ENCODE data around the gene NENF. TPM values are rescaled to one million over a fixed set of nuclear protein-coding genes. Genes with fewer than 3 reads are reported as not detected.

The NENF gene
- total RNA-seq, 2 experiments from 2014 or later: 21.2 to 22.4 TPM

DNA sequence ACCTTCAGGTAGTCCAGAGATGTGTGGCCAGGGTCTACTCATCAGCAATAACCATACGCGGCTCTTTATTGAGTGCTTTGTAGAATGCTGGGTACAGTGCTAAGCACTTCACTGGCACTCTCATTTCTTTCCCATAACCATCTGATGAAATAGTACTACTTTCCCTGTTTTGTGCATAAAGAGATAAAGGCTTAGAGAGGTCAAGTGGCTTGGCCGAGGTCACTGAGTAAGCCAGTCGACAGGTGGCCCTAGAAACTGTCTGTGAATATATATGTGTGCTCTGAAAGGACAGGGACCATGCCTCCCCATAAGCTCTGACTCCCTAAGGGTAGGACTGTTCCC is 52.8 kb downstream of the NENF start:
- ChIA-PET POLR2A (no interaction called here), CTCF (no interaction called here)
- Mint-ChIP-seq H3K36me3 (ENCODE audit: low read depth) (no peaks in the 10 kb centered on the region), H3K9me3 (no peaks in the 10 kb centered on the region), H3K27me3 (peaks cover 6% of the 10 kb centered on the region), H3K4me3 (no peak overlapping the region), H3K27ac (no peak overlapping the region), H3K4me1 (ENCODE audit: low read depth) (no peaks in the 10 kb centered on the region)
- Histone ChIP-seq H3K36me3 (ENCODE audit: insufficient read depth, low read length) (no peaks in the 10 kb centered on the region), H3K27me3 (ENCODE audit: control insufficient read depth in 1 of 2, insufficient read depth in 2 of 2, low read length in 2 of 2) (no peaks in the 10 kb centered on the region), H3K4me3 (ENCODE audit: low read length) (no peak overlapping the region), H3K9me3 (ENCODE audit: control insufficient read depth in 1 of 2, insufficient read depth in 1 of 2, low read length in 2 of 2) (no peaks in the 10 kb centered on the region), H3K27ac (ENCODE audit: low read depth in 1 of 2, low read length in 2 of 2) (no peak overlapping the region), H3K4me1 (ENCODE audit: insufficient read depth, low read length) (no peaks in the 10 kb centered on the region)
- TF ChIP-seq, protein P1, sequence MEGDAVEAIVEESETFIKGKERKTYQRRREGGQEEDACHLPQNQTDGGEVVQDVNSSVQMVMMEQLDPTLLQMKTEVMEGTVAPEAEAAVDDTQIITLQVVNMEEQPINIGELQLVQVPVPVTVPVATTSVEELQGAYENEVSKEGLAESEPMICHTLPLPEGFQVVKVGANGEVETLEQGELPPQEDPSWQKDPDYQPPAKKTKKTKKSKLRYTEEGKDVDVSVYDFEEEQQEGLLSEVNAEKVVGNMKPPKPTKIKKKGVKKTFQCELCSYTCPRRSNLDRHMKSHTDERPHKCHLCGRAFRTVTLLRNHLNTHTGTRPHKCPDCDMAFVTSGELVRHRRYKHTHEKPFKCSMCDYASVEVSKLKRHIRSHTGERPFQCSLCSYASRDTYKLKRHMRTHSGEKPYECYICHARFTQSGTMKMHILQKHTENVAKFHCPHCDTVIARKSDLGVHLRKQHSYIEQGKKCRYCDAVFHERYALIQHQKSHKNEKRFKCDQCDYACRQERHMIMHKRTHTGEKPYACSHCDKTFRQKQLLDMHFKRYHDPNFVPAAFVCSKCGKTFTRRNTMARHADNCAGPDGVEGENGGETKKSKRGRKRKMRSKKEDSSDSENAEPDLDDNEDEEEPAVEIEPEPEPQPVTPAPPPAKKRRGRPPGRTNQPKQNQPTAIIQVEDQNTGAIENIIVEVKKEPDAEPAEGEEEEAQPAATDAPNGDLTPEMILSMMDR (IDR thresholded peaks at IDR 0.05): no peak
- no peak for DNase-seq
- no peak for ATAC-seq (ENCODE audit: poor library complexity)
- intact Hi-C loops (cut with DNase I, micrococcal nuclease): no loop called here

DNA sequence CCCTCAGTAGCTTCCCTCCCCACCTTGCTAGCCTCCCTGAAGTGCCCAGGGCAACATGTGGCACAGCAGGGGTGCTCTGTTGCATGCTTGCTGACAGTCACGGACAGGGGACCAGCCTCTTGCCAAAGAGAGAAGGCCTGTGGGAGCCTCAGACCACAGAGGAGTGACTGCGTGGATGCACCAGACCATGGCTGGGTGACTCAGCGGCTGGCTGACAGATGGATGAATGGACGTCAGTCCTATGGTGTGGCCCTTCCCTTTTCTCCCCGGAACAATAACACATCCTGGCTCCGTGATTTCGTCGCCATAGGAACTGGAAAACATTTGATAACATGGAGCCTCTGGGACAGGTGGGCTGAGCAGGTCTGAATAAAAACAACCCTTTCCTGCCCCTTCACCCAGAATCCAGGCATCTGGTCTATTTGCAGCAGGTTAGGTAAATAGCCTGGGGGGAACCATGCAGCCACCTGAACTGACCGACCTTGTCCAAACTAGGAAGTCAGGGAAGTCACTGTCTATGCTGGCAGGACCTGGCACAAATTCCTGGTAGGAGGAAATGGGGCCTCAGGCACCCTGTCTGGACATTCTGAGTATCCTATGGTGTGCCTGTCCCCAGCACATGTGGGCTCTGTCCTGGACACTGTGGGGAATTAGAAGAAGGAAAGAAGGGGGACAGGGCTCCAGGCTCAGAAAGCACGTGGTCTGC is 53.3 kb downstream of the NENF start:
- CTCF ChIA-PET: no interaction called here

DNA sequence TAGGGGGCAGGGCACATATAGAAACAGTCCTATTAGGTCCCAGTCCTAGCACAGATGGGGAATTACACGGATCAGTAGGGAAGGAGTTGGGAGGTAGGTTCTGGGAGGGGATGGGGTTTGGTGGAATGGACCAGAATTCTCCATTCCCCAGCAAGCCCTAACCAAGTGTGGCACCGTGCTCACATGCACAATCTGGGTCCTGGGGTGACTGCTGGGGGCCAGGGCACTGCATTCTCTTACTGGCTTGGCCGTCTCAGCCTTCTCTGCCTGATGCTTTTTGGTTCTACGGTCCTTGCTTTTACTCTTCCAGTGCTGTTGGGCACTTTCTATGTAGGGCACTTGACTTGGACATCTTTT is 53.9 kb downstream of the NENF start:
- no peak for DNase-seq
- no peak overlapping the region for H3K4me3 Mint-ChIP-seq
- Histone ChIP-seq H3K36me3 (ENCODE audit: insufficient read depth, low read length) (no peaks in the 10 kb centered on the region), H3K9me3 (ENCODE audit: control insufficient read depth in 1 of 2, insufficient read depth in 1 of 2, low read length in 2 of 2) (no peaks in the 10 kb centered on the region), H3K27me3 (ENCODE audit: control insufficient read depth in 1 of 2, insufficient read depth in 2 of 2, low read length in 2 of 2) (no peaks in the 10 kb centered on the region), H3K4me1 (ENCODE audit: insufficient read depth, low read length) (no peaks in the 10 kb centered on the region), H3K27ac (ENCODE audit: low read depth in 1 of 2, low read length in 2 of 2) (no peak overlapping the region), H3K4me3 (ENCODE audit: low read length) (no peak overlapping the region)
- no peaks in the 10 kb centered on the region for H3K4me1 Mint-ChIP-seq (ENCODE audit: low read depth)
- no peak overlapping the region for H3K27ac Mint-ChIP-seq
- no peaks in the 10 kb centered on the region for H3K36me3 Mint-ChIP-seq (ENCODE audit: low read depth)
- H3K9me3 Mint-ChIP-seq: no peaks in the 10 kb centered on the region
- no peak for ATAC-seq (ENCODE audit: poor library complexity)
- H3K27me3 Mint-ChIP-seq: peaks cover 6% of the 10 kb centered on the region
- ChIA-PET CTCF (no interaction called here), POLR2A (no interaction called here)
- intact Hi-C loops (cut with DNase I, micrococcal nuclease): no loop called here
- TF ChIP-seq, protein P1 (IDR thresholded peaks at IDR 0.05): no peak

More for the DNA sequence above, 53.3 kb downstream of the NENF start:
- ATAC-seq (ENCODE audit: poor library complexity): peak; percentile 24
- no peaks in the 10 kb centered on the region for H3K9me3 ChIP-seq (ENCODE audit: control insufficient read depth in 1 of 2, insufficient read depth in 1 of 2, low read length in 2 of 2)
- no peak overlapping the region for H3K27ac ChIP-seq (ENCODE audit: low read depth in 1 of 2, low read length in 2 of 2)
- H3K4me1 ChIP-seq (ENCODE audit: insufficient read depth, low read length): no peaks in the 10 kb centered on the region
- H3K4me1 Mint-ChIP-seq (ENCODE audit: low read depth): no peaks in the 10 kb centered on the region
- no peak overlapping the region for H3K27ac Mint-ChIP-seq
- peak in 2 of 14 experiments; percentile 68 to 80 for DNase-seq
- no peaks in the 10 kb centered on the region for H3K27me3 ChIP-seq (ENCODE audit: control insufficient read depth in 1 of 2, insufficient read depth in 2 of 2, low read length in 2 of 2)
- no peak overlapping the region for H3K4me3 ChIP-seq (ENCODE audit: low read length)
- peaks cover 6% of the 10 kb centered on the region for H3K27me3 Mint-ChIP-seq
- no peak overlapping the region for H3K4me3 Mint-ChIP-seq
- H3K9me3 Mint-ChIP-seq: no peaks in the 10 kb centered on the region
- no peaks in the 10 kb centered on the region for H3K36me3 Mint-ChIP-seq (ENCODE audit: low read depth)
- TF ChIP-seq, protein P1 (IDR thresholded peaks at IDR 0.05): no peak
- intact Hi-C loops (cut with DNase I, micrococcal nuclease): no loop called here
- no peaks in the 10 kb centered on the region for H3K36me3 ChIP-seq (ENCODE audit: insufficient read depth, low read length)
- POLR2A ChIA-PET: no interaction called here
